ENCODE measurements around the gene MBD3L3. TPM values are rescaled to one million over a fixed set of nuclear protein-coding genes. Genes with fewer than 3 reads are reported as not detected.
A peak's percentile ranks its signal among the peaks of the same experiment; 100 is the strongest.

The MBD3L3 gene
- total and polyA plus RNA-seq, 10 of the 15 experiments (the other 5 are each of a cell fraction or from before 2014, with no cell fraction given) = not detected

DNA sequence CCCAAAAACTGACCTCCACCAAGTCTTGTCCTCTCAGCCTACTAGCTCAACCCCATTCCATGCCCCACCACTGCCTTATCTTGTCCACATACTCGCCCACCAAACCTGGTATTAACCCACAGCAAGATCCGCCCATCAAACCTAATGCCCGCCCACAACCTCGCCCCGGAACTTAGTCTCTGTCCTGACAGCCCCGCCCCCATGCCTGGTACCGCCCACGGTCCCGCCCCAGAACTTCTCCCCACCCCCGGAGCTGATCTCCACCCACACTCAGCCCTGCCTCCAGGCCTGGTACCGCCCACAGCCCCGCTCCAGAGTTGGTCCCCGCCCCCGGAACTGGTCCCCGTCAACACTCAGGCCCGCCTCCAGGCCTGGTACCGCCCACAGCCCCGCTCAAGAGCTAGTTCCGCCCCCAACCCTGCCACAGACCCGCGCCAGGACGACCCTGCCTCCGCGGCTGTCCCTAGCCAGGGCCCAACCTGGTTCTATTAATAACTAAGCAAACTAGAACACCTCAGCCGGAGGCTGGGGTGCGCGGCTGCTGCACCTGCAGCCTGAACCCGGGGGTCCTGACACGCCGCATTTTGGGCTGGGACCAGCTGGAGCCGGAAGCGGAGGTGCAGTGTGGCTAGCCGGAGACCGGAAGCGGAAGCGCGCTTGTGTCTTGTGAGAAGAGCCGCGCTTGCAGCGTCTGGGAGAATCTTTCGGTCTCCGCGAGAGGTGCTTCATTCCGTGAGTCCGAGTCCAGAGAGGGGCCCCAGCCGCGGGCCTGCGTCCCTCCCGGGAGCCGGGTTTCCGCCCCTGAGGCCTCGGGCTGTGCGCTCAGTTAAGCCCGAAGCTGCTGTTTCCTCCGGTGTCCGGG lies 10.8 kb upstream of the MBD3L3 start, which contains the start of gene ZNF557 (continued):
- TF ChIP-seq SMARCA5 (IDR thresholded peaks at IDR 0.05) (no peak), MYB (IDR thresholded peaks at IDR 0.05; ENCODE audit: borderline replicate concordance, low read depth, low read length) (no peak), IKZF1 (conservative IDR thresholded peaks at IDR 0.05) (peak; percentile 70), RB1 (IDR thresholded peaks at IDR 0.05; ENCODE audit: borderline replicate concordance) (peak; percentile 74; the same call in 1 of the 2 replicates), CHD1 (IDR thresholded peaks at IDR 0.05; ENCODE audit: low read depth, low read length) (no peak), MEF2A (IDR thresholded peaks at IDR 0.05; ENCODE audit: insufficient read depth, low read depth, low read length) (no peak), POLR2A (IDR thresholded peaks at IDR 0.05; ENCODE audit: low read depth, low read length) (peak; percentile 91), TBL1XR1 (IDR thresholded peaks at IDR 0.05; ENCODE audit: low read depth, low read length) (no peak; the same call in 1 of the 2 replicates), GABPA (IDR thresholded peaks at IDR 0.05; ENCODE audit: low read depth) (peak; percentile 93), YY1 (IDR thresholded peaks at IDR 0.05; ENCODE audit: low read depth, low read length) (peak; percentile 48; the same call in 1 of the 2 replicates), ZNF24 (IDR thresholded peaks at IDR 0.05) (no peak), PAX5 (IDR thresholded peaks at IDR 0.05; ENCODE audit: borderline replicate concordance, low read depth, low read length) (no peak)
- TF ChIP-seq, protein P1, sequence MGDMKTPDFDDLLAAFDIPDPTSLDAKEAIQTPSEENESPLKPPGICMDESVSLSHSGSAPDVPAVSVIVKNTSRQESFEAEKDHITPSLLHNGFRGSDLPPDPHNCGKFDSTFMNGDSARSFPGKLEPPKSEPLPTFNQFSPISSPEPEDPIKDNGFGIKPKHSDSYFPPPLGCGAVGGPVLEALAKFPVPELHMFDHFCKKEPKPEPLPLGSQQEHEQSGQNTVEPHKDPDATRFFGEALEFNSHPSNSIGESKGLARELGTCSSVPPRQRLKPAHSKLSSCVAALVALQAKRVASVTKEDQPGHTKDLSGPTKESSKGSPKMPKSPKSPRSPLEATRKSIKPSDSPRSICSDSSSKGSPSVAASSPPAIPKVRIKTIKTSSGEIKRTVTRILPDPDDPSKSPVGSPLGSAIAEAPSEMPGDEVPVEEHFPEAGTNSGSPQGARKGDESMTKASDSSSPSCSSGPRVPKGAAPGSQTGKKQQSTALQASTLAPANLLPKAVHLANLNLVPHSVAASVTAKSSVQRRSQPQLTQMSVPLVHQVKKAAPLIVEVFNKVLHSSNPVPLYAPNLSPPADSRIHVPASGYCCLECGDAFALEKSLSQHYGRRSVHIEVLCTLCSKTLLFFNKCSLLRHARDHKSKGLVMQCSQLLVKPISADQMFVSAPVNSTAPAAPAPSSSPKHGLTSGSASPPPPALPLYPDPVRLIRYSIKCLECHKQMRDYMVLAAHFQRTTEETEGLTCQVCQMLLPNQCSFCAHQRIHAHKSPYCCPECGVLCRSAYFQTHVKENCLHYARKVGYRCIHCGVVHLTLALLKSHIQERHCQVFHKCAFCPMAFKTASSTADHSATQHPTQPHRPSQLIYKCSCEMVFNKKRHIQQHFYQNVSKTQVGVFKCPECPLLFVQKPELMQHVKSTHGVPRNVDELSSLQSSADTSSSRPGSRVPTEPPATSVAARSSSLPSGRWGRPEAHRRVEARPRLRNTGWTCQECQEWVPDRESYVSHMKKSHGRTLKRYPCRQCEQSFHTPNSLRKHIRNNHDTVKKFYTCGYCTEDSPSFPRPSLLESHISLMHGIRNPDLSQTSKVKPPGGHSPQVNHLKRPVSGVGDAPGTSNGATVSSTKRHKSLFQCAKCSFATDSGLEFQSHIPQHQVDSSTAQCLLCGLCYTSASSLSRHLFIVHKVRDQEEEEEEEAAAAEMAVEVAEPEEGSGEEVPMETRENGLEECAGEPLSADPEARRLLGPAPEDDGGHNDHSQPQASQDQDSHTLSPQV (IDR thresholded peaks at IDR 0.05) = no peak
- TF ChIP-seq, protein P2, sequence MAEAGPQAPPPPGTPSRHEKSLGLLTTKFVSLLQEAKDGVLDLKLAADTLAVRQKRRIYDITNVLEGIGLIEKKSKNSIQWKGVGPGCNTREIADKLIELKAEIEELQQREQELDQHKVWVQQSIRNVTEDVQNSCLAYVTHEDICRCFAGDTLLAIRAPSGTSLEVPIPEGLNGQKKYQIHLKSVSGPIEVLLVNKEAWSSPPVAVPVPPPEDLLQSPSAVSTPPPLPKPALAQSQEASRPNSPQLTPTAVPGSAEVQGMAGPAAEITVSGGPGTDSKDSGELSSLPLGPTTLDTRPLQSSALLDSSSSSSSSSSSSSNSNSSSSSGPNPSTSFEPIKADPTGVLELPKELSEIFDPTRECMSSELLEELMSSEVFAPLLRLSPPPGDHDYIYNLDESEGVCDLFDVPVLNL (IDR thresholded peaks at IDR 0.05; ENCODE audit: low read depth, low read length) = no peak
- TF ChIP-seq, protein P3, sequence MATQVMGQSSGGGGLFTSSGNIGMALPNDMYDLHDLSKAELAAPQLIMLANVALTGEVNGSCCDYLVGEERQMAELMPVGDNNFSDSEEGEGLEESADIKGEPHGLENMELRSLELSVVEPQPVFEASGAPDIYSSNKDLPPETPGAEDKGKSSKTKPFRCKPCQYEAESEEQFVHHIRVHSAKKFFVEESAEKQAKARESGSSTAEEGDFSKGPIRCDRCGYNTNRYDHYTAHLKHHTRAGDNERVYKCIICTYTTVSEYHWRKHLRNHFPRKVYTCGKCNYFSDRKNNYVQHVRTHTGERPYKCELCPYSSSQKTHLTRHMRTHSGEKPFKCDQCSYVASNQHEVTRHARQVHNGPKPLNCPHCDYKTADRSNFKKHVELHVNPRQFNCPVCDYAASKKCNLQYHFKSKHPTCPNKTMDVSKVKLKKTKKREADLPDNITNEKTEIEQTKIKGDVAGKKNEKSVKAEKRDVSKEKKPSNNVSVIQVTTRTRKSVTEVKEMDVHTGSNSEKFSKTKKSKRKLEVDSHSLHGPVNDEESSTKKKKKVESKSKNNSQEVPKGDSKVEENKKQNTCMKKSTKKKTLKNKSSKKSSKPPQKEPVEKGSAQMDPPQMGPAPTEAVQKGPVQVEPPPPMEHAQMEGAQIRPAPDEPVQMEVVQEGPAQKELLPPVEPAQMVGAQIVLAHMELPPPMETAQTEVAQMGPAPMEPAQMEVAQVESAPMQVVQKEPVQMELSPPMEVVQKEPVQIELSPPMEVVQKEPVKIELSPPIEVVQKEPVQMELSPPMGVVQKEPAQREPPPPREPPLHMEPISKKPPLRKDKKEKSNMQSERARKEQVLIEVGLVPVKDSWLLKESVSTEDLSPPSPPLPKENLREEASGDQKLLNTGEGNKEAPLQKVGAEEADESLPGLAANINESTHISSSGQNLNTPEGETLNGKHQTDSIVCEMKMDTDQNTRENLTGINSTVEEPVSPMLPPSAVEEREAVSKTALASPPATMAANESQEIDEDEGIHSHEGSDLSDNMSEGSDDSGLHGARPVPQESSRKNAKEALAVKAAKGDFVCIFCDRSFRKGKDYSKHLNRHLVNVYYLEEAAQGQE (IDR thresholded peaks at IDR 0.05; ENCODE audit: low read depth, low read length) = no peak
- TF ChIP-seq, protein P4, sequence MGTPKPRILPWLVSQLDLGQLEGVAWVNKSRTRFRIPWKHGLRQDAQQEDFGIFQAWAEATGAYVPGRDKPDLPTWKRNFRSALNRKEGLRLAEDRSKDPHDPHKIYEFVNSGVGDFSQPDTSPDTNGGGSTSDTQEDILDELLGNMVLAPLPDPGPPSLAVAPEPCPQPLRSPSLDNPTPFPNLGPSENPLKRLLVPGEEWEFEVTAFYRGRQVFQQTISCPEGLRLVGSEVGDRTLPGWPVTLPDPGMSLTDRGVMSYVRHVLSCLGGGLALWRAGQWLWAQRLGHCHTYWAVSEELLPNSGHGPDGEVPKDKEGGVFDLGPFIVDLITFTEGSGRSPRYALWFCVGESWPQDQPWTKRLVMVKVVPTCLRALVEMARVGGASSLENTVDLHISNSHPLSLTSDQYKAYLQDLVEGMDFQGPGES (IDR thresholded peaks at IDR 0.05) = no peak
- TF ChIP-seq, protein P5, sequence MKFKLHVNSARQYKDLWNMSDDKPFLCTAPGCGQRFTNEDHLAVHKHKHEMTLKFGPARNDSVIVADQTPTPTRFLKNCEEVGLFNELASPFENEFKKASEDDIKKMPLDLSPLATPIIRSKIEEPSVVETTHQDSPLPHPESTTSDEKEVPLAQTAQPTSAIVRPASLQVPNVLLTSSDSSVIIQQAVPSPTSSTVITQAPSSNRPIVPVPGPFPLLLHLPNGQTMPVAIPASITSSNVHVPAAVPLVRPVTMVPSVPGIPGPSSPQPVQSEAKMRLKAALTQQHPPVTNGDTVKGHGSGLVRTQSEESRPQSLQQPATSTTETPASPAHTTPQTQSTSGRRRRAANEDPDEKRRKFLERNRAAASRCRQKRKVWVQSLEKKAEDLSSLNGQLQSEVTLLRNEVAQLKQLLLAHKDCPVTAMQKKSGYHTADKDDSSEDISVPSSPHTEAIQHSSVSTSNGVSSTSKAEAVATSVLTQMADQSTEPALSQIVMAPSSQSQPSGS (IDR thresholded peaks at IDR 0.05; ENCODE audit: low read length) = no peak

All from GM12878 (cell line).